ENCODE measurements around the gene POU3F3.

The POU3F3 gene

DNA sequence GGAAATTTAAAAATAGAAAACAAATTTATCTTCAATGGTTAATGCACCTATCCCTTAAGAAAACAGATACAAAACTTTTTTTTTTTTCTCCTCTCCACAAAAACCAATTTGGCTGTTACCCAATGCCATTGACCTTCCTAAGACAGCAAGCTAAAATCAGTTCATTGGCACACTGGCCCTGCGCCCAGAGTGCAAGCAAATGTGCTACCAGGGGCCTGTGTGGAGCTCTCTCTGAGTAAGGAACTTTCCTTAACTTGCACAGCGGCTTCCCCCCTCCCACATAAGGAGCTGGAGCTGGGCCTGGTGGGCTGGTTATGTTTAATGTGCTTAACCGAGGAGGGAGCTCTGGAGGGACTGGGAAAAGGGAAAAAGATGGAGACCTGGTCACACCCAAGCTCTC lies 17.6 kb upstream of the POU3F3 start:
- no peaks in the 10 kb centered on the region for H3K4me1 ChIP-seq (ENCODE audit: control insufficient read depth, insufficient read depth, low read length, poor library complexity, severe bottlenecking)
- H3K36me3 ChIP-seq (ENCODE audit: control insufficient read depth, insufficient read depth, low read length): no peaks in the 10 kb centered on the region
- WGBS, 2 experiments (ENCODE audit: insufficient coverage in 2 of 2): 100% methylated on average over 2 of the region's 3 CpGs; no CpG with 5 or more reads in 1 of the 2 experiments
- no peak overlapping the region for H3K4me3 ChIP-seq (ENCODE audit: extremely low read depth, insufficient read depth, low read length, poor library complexity, severe bottlenecking)
- H3K27ac ChIP-seq (ENCODE audit: low read depth, low read length, severe bottlenecking): no peak overlapping the region
- no peaks in the 10 kb centered on the region for H3K9me3 ChIP-seq (ENCODE audit: control insufficient read depth, low read length)

DNA sequence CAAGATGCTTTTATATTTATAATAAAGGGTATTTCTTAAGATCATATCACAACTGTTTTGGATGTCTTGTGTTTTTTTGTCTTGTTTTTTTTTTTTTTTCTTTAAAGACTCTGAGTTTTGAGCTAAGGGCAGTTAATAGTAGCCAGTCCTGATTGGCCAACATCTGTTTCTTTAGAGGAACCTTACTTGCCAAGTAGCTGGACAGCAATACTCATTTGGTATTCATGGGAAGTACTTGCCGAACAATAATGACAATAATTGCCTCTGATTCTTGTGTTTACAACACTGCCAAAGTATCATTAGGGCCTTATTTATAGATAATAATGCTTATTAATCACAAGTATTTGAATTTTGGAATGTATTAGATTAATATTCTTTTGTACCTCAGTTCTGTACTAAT lies 17.1 kb upstream of the POU3F3 start:
- Histone ChIP-seq H3K36me3 (ENCODE audit: control insufficient read depth, insufficient read depth, low read length) (no peaks in the 10 kb centered on the region), H3K4me1 (ENCODE audit: control insufficient read depth, insufficient read depth, low read length, poor library complexity, severe bottlenecking) (no peaks in the 10 kb centered on the region), H3K27ac (ENCODE audit: low read depth, low read length, severe bottlenecking) (no peak overlapping the region), H3K9me3 (ENCODE audit: control insufficient read depth, low read length) (no peaks in the 10 kb centered on the region), H3K4me3 (ENCODE audit: extremely low read depth, insufficient read depth, low read length, poor library complexity, severe bottlenecking) (no peak overlapping the region)
- WGBS, 2 experiments (ENCODE audit: insufficient coverage in 2 of 2): no CpG with 5 or more reads among the region's 1 CpG

DNA sequence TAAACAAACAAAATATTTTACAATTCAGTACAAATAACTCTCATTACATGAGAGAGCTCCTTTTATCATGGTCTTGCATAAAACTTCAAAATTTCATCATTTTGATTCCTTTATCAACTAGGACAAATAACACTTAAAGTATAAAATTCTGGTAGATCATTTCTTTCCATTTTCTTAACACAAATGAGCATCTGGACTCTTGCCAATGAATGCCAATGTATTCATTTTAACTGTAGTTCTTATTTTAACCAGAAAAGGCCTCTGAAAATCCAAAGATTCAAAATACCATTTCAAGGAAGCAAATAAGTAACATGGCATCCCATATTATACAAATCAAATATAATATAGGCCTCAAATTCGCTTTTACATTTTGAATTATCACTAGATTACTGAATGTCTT lies 13.8 kb upstream of the POU3F3 start:
- Histone ChIP-seq H3K4me1 (ENCODE audit: control insufficient read depth, insufficient read depth, low read length, poor library complexity, severe bottlenecking) (peaks cover 4% of the 10 kb centered on the region), H3K36me3 (ENCODE audit: control insufficient read depth, insufficient read depth, low read length) (no peaks in the 10 kb centered on the region), H3K4me3 (ENCODE audit: extremely low read depth, insufficient read depth, low read length, poor library complexity, severe bottlenecking) (no peak overlapping the region), H3K27ac (ENCODE audit: low read depth, low read length, severe bottlenecking) (no peak overlapping the region), H3K9me3 (ENCODE audit: control insufficient read depth, low read length) (no peaks in the 10 kb centered on the region)
- no CpG with 5 or more reads among the region's 1 CpG for WGBS, 2 experiments (ENCODE audit: insufficient coverage in 2 of 2)

DNA sequence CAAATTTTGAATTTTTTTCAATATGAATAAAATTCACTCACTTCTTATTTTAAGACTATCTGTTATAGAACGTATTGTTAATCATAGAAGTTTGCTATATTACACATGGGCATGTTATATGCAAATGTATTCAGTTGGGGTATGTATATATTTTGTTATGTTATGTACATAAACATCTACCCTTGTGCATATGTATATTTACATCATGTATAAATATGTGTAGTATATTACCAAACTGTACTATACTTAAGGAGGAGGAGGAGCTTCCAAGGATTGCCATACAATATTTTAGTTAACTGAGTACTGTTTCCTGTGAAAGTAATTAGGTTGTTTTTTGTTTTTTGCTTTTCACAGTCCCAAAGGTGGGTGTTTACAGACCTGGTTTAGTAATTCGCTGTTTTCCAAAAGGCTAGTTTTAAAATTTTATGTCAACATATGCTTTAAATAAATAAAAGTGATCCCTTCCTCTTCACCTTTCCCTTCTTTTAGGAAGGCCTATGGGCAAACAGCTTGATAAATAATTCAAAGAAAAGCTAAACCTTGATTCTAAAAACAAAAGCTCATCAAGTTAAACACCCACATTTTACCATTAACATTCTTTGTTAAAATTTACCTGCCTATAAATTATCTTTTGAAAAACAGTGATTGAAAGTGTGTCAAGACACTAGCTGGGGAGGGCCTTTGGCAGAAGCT lies 12.9 kb upstream of the POU3F3 start:
- peaks cover 4% of the 10 kb centered on the region for H3K4me1 ChIP-seq (ENCODE audit: control insufficient read depth, insufficient read depth, low read length, poor library complexity, severe bottlenecking)
- WGBS, 2 experiments (ENCODE audit: insufficient coverage in 2 of 2): no CpG with 5 or more reads among the region's 2 CpGs
- no peak overlapping the region for H3K27ac ChIP-seq (ENCODE audit: low read depth, low read length, severe bottlenecking)
- no peak overlapping the region for H3K4me3 ChIP-seq (ENCODE audit: extremely low read depth, insufficient read depth, low read length, poor library complexity, severe bottlenecking)
- no peaks in the 10 kb centered on the region for H3K36me3 ChIP-seq (ENCODE audit: control insufficient read depth, insufficient read depth, low read length)
- no peaks in the 10 kb centered on the region for H3K9me3 ChIP-seq (ENCODE audit: control insufficient read depth, low read length)

DNA sequence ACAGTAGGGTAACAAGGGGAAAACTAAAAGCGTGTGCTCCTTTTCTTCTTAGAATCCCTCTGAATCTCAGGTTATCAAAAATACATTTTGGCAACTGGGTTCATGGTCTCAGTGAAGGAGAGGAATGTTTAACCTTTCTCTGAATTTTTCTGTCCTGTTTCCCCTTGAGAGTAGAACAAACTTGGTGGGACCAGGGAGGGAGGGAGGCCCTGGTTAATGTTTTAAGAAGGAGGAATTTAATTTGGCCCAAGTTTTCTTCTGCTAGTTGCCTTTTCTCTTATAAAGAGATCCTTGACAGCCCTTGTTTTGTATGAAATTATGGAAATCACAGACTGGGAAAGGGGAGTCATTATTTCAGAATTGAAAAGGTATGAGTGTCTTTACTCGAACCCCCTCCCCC lies 12.2 kb upstream of the POU3F3 start:
- Histone ChIP-seq H3K27ac (ENCODE audit: low read depth, low read length, severe bottlenecking) (no peak overlapping the region), H3K4me3 (ENCODE audit: extremely low read depth, insufficient read depth, low read length, poor library complexity, severe bottlenecking) (no peak overlapping the region), H3K4me1 (ENCODE audit: control insufficient read depth, insufficient read depth, low read length, poor library complexity, severe bottlenecking) (peaks cover 4% of the 10 kb centered on the region), H3K36me3 (ENCODE audit: control insufficient read depth, insufficient read depth, low read length) (no peaks in the 10 kb centered on the region), H3K9me3 (ENCODE audit: control insufficient read depth, low read length) (no peaks in the 10 kb centered on the region)
- WGBS, 2 experiments (ENCODE audit: insufficient coverage in 2 of 2): 80 to 86% methylated on average over 1 of the region's 2 CpGs

DNA sequence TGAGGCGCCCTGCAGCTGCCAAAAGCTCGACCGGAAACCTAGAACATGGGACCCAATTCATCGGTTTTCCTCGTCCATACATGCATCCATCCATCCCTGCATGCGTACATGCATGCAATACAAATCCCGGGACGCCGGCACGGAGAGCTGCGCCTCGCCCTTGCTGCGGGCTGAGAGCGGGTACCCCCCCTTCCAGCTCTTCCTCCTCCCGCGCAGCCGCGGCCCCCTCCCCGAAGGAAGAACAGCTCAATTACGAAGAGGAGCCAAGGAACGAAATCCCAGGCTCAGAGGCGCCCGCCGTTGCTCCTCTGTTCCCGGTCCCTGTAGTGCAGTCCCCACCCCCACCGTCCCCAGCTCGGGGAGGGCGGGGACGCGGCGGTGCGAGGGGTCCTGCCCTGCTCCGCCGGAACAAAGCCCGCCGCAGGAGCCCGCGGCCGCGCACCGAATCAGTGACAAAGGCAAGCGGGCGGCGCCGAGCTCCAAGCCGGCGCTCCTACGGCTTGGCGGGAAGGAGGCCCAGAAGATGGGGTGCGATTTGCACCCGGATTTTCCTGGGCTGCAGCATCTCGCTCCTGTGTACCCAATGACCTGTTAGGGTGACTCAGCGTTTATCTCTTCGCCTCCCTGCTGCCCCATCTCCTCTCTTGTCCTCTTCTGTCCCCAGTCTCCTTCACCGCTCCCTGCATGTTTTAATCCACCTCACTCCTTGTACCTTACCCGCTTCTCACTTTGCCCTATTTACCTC lies 8.9 kb upstream of the POU3F3 start:
- peak overlapping the region; percentile 17 for H3K4me3 ChIP-seq (ENCODE audit: extremely low read depth, insufficient read depth, low read length, poor library complexity, severe bottlenecking)
- no peak overlapping the region for H3K27ac ChIP-seq (ENCODE audit: low read depth, low read length, severe bottlenecking)
- WGBS, 2 experiments (ENCODE audit: insufficient coverage in 2 of 2): 0% methylated on average over 35 to 45 of the region's 56 CpGs
- H3K9me3 ChIP-seq (ENCODE audit: control insufficient read depth, low read length): no peaks in the 10 kb centered on the region
- H3K36me3 ChIP-seq (ENCODE audit: control insufficient read depth, insufficient read depth, low read length): no peaks in the 10 kb centered on the region
- H3K4me1 ChIP-seq (ENCODE audit: control insufficient read depth, insufficient read depth, low read length, poor library complexity, severe bottlenecking): peaks cover 4% of the 10 kb centered on the region

DNA sequence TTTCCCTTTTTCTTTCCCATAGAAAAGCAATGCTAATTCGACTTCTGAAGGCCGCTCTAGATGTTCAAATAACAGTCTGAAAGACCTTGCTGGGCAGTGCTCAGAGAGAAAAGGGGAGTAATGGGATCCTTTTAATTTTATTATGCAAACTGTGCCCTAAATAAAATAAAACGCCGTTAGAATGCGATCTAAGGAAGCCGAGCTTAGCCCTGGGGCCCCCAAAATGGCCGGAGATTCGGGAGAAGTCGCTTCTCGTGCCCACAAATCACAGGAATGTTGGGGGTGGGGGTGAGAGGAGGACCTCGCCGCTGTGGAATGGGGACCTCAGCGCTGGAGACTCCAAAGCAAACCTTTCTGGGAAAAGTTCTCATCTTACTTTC lies 8.4 kb upstream of the POU3F3 start:
- WGBS, 2 experiments (ENCODE audit: insufficient coverage in 2 of 2): 0% methylated on average over 2 to 8 of the region's 13 CpGs
- H3K36me3 ChIP-seq (ENCODE audit: control insufficient read depth, insufficient read depth, low read length): no peaks in the 10 kb centered on the region
- H3K9me3 ChIP-seq (ENCODE audit: control insufficient read depth, low read length): no peaks in the 10 kb centered on the region
- peaks cover 4% of the 10 kb centered on the region for H3K4me1 ChIP-seq (ENCODE audit: control insufficient read depth, insufficient read depth, low read length, poor library complexity, severe bottlenecking)
- no peak overlapping the region for H3K4me3 ChIP-seq (ENCODE audit: extremely low read depth, insufficient read depth, low read length, poor library complexity, severe bottlenecking)
- no peak overlapping the region for H3K27ac ChIP-seq (ENCODE audit: low read depth, low read length, severe bottlenecking)

DNA sequence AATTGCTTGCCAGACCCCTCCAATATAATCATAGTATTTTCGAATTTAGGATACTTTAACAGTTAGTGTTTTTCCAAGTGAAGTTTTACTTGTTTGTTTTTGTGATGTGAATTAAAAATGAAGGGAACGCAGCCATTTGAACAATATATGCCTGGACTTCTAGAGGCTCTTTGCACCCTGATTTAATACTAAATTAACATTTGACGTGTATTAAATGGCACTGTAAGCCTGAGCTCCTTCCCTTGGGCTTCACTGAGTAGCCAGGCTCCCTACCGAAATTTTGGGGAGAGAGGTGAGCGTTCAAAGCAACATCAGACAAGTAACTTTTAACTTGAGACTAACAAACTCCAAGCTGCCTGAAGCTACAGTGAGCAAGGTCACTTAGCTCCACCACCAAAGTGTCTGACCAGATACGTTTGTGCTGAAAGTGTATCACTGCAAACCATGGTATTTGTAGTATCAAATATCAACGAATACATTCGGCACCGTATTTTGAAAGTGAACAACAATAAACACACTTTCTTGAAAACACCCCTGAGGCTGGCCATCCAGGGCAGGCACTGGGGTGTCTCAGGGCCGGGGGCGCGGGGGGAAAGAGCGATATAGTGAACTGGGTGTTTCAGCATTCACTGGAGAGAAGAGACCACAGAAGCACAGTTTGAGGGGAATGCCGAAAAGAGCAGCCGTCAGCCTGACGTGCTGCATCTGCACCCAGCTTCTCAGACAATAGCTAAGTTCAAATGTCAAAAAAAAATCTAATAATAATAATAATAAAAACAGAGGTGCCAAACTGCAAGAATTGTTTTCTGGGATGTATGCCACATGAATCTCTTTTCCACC lies 7.7 kb upstream of the POU3F3 start:
- 0% methylated on average over 1 to 2 of the region's 16 CpGs for WGBS, 2 experiments (ENCODE audit: insufficient coverage in 2 of 2)
- Histone ChIP-seq H3K9me3 (ENCODE audit: control insufficient read depth, low read length) (no peaks in the 10 kb centered on the region), H3K27ac (ENCODE audit: low read depth, low read length, severe bottlenecking) (no peak overlapping the region), H3K4me1 (ENCODE audit: control insufficient read depth, insufficient read depth, low read length, poor library complexity, severe bottlenecking) (peaks cover 4% of the 10 kb centered on the region), H3K36me3 (ENCODE audit: control insufficient read depth, insufficient read depth, low read length) (no peaks in the 10 kb centered on the region), H3K4me3 (ENCODE audit: extremely low read depth, insufficient read depth, low read length, poor library complexity, severe bottlenecking) (no peak overlapping the region)

DNA sequence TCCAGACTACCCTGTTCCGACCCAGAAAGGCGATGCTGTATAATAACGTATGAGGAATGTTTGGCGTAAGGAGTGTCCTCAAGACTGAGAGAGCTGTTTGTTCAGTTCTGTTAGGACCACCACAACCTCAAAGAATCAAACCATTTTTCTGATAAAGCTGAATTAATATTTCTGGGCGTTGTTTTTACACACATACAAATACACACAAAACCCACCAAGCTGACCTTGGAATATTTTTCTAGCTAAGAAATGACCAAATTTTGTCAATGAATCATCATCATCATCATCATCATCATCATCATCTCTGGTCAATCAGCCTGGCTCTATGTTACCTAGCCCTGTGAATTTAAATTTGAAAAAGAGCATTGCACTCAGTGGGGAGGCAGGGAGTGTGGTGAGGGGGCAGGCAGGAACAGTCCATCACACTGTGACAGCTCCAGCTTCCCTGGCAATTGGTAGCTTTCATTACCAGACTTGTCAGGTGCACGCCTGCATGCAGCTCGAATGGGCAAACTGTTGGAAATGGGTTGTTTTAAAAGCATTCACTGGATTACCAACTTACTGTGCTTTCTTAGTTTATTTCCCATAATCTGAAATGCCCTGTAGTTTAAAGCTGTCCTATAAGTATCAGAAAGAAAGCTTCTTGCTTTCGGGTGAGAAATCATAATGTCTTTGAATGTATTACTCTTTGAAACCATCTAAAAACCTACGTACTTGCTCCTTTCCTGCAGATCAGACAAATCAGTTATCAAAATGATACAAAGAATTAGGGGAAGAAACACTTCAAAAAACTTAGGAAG lies 6.9 kb upstream of the POU3F3 start:
- Histone ChIP-seq H3K4me3 (ENCODE audit: extremely low read depth, insufficient read depth, low read length, poor library complexity, severe bottlenecking) (no peak overlapping the region), H3K9me3 (ENCODE audit: control insufficient read depth, low read length) (no peaks in the 10 kb centered on the region), H3K36me3 (ENCODE audit: control insufficient read depth, insufficient read depth, low read length) (no peaks in the 10 kb centered on the region), H3K27ac (ENCODE audit: low read depth, low read length, severe bottlenecking) (no peak overlapping the region), H3K4me1 (ENCODE audit: control insufficient read depth, insufficient read depth, low read length, poor library complexity, severe bottlenecking) (peaks cover 5% of the 10 kb centered on the region)
- WGBS, 2 experiments (ENCODE audit: insufficient coverage in 2 of 2): 0% methylated on average over 1 of the region's 9 CpGs; no CpG with 5 or more reads in 1 of the 2 experiments

DNA sequence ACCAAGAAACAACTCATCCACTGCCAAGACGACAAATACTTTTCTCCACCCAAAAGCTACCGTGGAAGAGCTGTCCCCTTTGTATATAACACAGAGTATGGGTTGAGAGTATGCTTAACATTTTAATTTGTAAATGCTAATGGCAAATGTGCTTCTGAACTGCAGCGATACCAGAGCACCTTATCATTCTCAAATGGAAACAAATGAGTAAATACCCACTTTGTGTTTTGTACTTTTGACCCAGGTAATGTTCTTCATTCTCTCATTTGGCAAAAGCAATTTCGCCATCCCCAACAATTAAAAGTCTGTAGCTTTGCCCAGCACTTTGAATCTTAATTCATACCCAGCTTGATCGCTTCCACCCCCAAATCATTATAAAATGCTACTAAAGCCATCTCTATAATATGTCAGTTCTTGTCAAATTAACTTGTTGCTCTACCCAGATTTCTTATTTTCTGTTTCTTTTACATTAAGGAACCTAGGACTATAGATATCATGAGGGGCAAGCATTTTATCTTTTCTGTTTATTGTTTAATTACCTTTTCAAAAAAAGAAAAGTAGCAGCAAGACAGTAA lies 6.2 kb upstream of the POU3F3 start:
- Histone ChIP-seq H3K4me1 (ENCODE audit: control insufficient read depth, insufficient read depth, low read length, poor library complexity, severe bottlenecking) (peaks cover 10% of the 10 kb centered on the region), H3K4me3 (ENCODE audit: extremely low read depth, insufficient read depth, low read length, poor library complexity, severe bottlenecking) (no peak overlapping the region), H3K9me3 (ENCODE audit: control insufficient read depth, low read length) (no peaks in the 10 kb centered on the region), H3K27ac (ENCODE audit: low read depth, low read length, severe bottlenecking) (no peak overlapping the region), H3K36me3 (ENCODE audit: control insufficient read depth, insufficient read depth, low read length) (no peaks in the 10 kb centered on the region)
- 11 to 25% methylated on average over 1 to 2 of the region's 5 CpGs for WGBS, 2 experiments (ENCODE audit: insufficient coverage in 2 of 2)
